ENCODE data around the gene MRPS2. TPM values are rescaled to one million over a fixed set of nuclear protein-coding genes. Genes with fewer than 3 reads are reported as not detected.
A peak's percentile ranks its signal among the peaks of the same experiment; 100 is the strongest.

Gene MRPS2
- total RNA-seq, 1 experiment from 2014 or later = 81.0 TPM

GRCh38 chr9:135461936-135462335 is 38.5 kb upstream of the MRPS2 start:
- no peak for TF ChIP-seq CTCF (conservative IDR thresholded peaks at IDR 0.05)
- no peak overlapping the region for H4K8ac ChIP-seq (replicated peaks; ENCODE audit: insufficient read length, low read depth, low read length)
- no peak overlapping the region for H4K5ac ChIP-seq (ENCODE audit: insufficient read length, low read depth, low read length)
- H2BK20ac ChIP-seq (ENCODE audit: low read depth, low read length, poor library complexity, severe bottlenecking) = no peak overlapping the region
- H3K4ac ChIP-seq (ENCODE audit: low read depth, low read length) = no peak overlapping the region
- no peak overlapping the region for H2BK12ac ChIP-seq (ENCODE audit: insufficient read length, low read depth, low read length)
- no peak overlapping the region for H3K23ac ChIP-seq (ENCODE audit: insufficient read length, low read depth, low read length)
- H2BK5ac ChIP-seq (ENCODE audit: insufficient read length, low read length) = no peak overlapping the region
- no peak overlapping the region for H2AK5ac ChIP-seq (ENCODE audit: insufficient read length, low read length)
- H3K4me3 Mint-ChIP-seq = no peak overlapping the region
- WGBS (ENCODE audit: extremely low coverage, insufficient read length, low lambda C conversion rate) = no CpG with 5 or more reads among the region's 11 CpGs
- H3K27me3 Mint-ChIP-seq (ENCODE audit: low read depth) = no peaks in the 10 kb centered on the region; the same call in 1 of the 2 replicates
- H3K27ac ChIP-seq (ENCODE audit: insufficient read length, low read depth, low read length) = no peak overlapping the region
- H3K23me2 ChIP-seq (ENCODE audit: insufficient read length, low read depth, low read length, poor library complexity, severe bottlenecking) = no peaks in the 10 kb centered on the region
- no peaks in the 10 kb centered on the region for H3K36me3 Mint-ChIP-seq (ENCODE audit: insufficient read depth in 1 of 3, low read depth in 3 of 3)
- H3K18ac ChIP-seq (ENCODE audit: insufficient read length, low read depth, low read length) = no peak overlapping the region
- H3K9me3 ChIP-seq (ENCODE audit: control insufficient read depth, low read depth, low read length) = no peaks in the 10 kb centered on the region
- H3K4me2 ChIP-seq (ENCODE audit: insufficient read depth, insufficient read length, low read length) = no peak overlapping the region
- H3K56ac ChIP-seq (ENCODE audit: insufficient read length, low read depth, low read length) = no peak overlapping the region
- no peak overlapping the region for H2BK15ac ChIP-seq (ENCODE audit: low read depth, low read length)
- no peaks in the 10 kb centered on the region for H3K4me1 ChIP-seq (ENCODE audit: insufficient read depth, low read length)
- H4K91ac ChIP-seq (ENCODE audit: insufficient read length, low read depth, low read length) = no peak overlapping the region
- H3K27ac Mint-ChIP-seq = peak overlapping the region in 1 of 3 experiments; percentile 63; a peak in 1 of 7 replicates
- no peak overlapping the region for H3K14ac ChIP-seq (ENCODE audit: insufficient read depth, low read length)
- H3K9ac ChIP-seq (ENCODE audit: extremely low read depth, insufficient read length, low read length) = no peak overlapping the region
- H3K9me3 Mint-ChIP-seq = no peaks in the 10 kb centered on the region
- H3T11ph ChIP-seq (ENCODE audit: low read length) = no peak overlapping the region
- H3K4me1 Mint-ChIP-seq = peaks cover 0 to 2% of the 10 kb centered on the region in 2 experiments; a peak in 2 of 4 replicates
- no peaks in the 10 kb centered on the region; the same call in 1 of the 2 replicates for H3K27me3 ChIP-seq (ENCODE audit: insufficient read depth, low read length)
- no peaks in the 10 kb centered on the region for H3K79me2 ChIP-seq (ENCODE audit: insufficient read depth, low read length)
- H2BK120ac ChIP-seq (ENCODE audit: low read depth, low read length, poor library complexity, severe bottlenecking) = no peak overlapping the region
- no peak for DNase-seq
- H2AFZ ChIP-seq (ENCODE audit: low read length) = no peak overlapping the region
- no peaks in the 10 kb centered on the region for H3K79me1 ChIP-seq (ENCODE audit: insufficient read depth, low read depth, low read length, poor library complexity, severe bottlenecking)
- H4K20me1 ChIP-seq (ENCODE audit: control insufficient read depth, insufficient read depth, insufficient read length) = no peaks in the 10 kb centered on the region

Measured in H9 (cell line).